ENCODE data around the gene SPPL2C. TPM values are rescaled to one million over a fixed set of nuclear protein-coding genes. Genes with fewer than 3 reads are reported as not detected.

Gene SPPL2C
- total RNA-seq, 1 experiment from 2014 or later: not detected

DNA sequence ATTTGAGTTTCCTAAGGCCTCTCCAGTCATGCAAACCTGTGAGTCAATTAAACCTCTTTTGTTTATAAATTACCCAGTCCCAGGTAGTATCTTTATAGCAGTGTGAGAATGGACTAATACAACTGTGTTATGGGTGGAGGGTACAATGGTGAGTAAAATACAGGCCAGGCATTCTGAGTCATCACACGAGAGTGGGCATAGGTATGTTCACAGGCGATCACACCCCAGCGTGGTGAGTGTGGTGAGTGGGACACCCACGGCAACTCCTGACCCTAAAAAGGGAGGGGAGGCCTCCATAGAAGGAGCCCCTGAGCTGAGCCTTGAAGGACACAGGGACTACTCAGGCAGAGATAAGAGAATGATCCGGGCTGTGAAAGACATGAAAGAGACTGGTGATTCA lies 27.0 kb downstream of the SPPL2C start:
- H3K27me3 ChIP-seq (ENCODE audit: insufficient read depth, low read length): no peaks in the 10 kb centered on the region
- no peaks in the 10 kb centered on the region for H3K23me2 ChIP-seq (ENCODE audit: insufficient read length, low read depth, low read length, poor library complexity, severe bottlenecking)
- H2BK15ac ChIP-seq (ENCODE audit: low read depth, low read length): no peak overlapping the region
- H2BK20ac ChIP-seq (ENCODE audit: low read depth, low read length, poor library complexity, severe bottlenecking): no peak overlapping the region
- H2AK5ac ChIP-seq (ENCODE audit: insufficient read length, low read length): no peak overlapping the region
- H3K23ac ChIP-seq (ENCODE audit: insufficient read length, low read depth, low read length): no peak overlapping the region
- H3K4me2 ChIP-seq (ENCODE audit: insufficient read depth, insufficient read length, low read length): no peak overlapping the region
- Mint-ChIP-seq H3K27me3 (ENCODE audit: low read depth) (peaks cover 2% of the 10 kb centered on the region; the same call in 1 of the 2 replicates), H3K4me1 (peaks cover 11 to 16% of the 10 kb centered on the region in 2 experiments), H3K4me3 (no peak overlapping the region), H3K27ac (no peak overlapping the region; a peak in 1 of 7 replicates), H3K9me3 (no peaks in the 10 kb centered on the region), H3K36me3 (ENCODE audit: insufficient read depth in 1 of 3, low read depth in 3 of 3) (no peaks in the 10 kb centered on the region)
- WGBS (ENCODE audit: extremely low coverage, insufficient read length, low lambda C conversion rate): no CpG with 5 or more reads among the region's 5 CpGs
- H2AFZ ChIP-seq (ENCODE audit: low read length): no peak overlapping the region
- no peak overlapping the region for H2BK12ac ChIP-seq (ENCODE audit: insufficient read length, low read depth, low read length)
- H3T11ph ChIP-seq (ENCODE audit: low read length): no peak overlapping the region
- no peak overlapping the region for H3K56ac ChIP-seq (ENCODE audit: insufficient read length, low read depth, low read length)
- H4K20me1 ChIP-seq (ENCODE audit: control insufficient read depth, insufficient read depth, insufficient read length): no peaks in the 10 kb centered on the region
- no peaks in the 10 kb centered on the region for H3K79me1 ChIP-seq (ENCODE audit: insufficient read depth, low read depth, low read length, poor library complexity, severe bottlenecking)
- no peak overlapping the region for H3K27ac ChIP-seq (ENCODE audit: insufficient read length, low read depth, low read length)
- H3K4me1 ChIP-seq (ENCODE audit: insufficient read depth, low read length): no peaks in the 10 kb centered on the region
- no peak overlapping the region for H3K4ac ChIP-seq (ENCODE audit: low read depth, low read length)
- no peak for DNase-seq
- no peak overlapping the region for H3K18ac ChIP-seq (ENCODE audit: insufficient read length, low read depth, low read length)
- TF ChIP-seq, protein P1, sequence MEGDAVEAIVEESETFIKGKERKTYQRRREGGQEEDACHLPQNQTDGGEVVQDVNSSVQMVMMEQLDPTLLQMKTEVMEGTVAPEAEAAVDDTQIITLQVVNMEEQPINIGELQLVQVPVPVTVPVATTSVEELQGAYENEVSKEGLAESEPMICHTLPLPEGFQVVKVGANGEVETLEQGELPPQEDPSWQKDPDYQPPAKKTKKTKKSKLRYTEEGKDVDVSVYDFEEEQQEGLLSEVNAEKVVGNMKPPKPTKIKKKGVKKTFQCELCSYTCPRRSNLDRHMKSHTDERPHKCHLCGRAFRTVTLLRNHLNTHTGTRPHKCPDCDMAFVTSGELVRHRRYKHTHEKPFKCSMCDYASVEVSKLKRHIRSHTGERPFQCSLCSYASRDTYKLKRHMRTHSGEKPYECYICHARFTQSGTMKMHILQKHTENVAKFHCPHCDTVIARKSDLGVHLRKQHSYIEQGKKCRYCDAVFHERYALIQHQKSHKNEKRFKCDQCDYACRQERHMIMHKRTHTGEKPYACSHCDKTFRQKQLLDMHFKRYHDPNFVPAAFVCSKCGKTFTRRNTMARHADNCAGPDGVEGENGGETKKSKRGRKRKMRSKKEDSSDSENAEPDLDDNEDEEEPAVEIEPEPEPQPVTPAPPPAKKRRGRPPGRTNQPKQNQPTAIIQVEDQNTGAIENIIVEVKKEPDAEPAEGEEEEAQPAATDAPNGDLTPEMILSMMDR (conservative IDR thresholded peaks at IDR 0.05): no peak
- no peak overlapping the region for H4K5ac ChIP-seq (ENCODE audit: insufficient read length, low read depth, low read length)
- no peaks in the 10 kb centered on the region for H3K79me2 ChIP-seq (ENCODE audit: insufficient read depth, low read length)
- no peak overlapping the region for H2BK5ac ChIP-seq (ENCODE audit: insufficient read length, low read length)
- H2BK120ac ChIP-seq (ENCODE audit: low read depth, low read length, poor library complexity, severe bottlenecking): no peak overlapping the region
- no peak overlapping the region for H4K8ac ChIP-seq (replicated peaks; ENCODE audit: insufficient read length, low read depth, low read length)
- H3K14ac ChIP-seq (ENCODE audit: insufficient read depth, low read length): no peak overlapping the region
- H4K91ac ChIP-seq (ENCODE audit: insufficient read length, low read depth, low read length): no peak overlapping the region
- no peak overlapping the region for H3K9ac ChIP-seq (ENCODE audit: extremely low read depth, insufficient read length, low read length)
- H3K9me3 ChIP-seq (ENCODE audit: control insufficient read depth, low read depth, low read length): no peaks in the 10 kb centered on the region
